NCI-H2196 (cell line): ENCODE results near the gene ROR2.

ENCODE experiments used
- DNase-seq: peaks from one replicate; lab custom pipeline; 2025; ENCODE audit not compliant: unreplicated experiment; lab: John Stamatoyannopoulos, UW

Gene ROR2

DNA sequence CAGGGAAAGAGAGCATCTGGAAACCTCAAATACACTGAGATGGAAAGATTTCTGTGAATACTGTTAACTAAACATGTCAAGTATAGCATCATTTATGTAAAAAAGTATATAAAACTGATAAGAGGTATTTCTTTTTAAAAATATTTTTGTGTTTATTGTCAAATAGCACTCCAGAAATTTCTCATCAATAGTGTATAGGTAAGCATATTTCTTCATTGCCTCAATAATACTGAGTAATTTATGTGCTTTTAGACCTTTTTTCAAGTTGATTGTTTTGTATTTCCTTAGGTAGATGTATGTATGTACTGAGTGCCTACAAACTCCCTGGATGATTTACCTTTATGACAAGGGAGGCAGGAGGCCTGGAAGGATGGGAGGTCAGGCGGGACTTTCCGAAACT lies 196.3 kb downstream of the ROR2 start:
- no peak for DNase-seq

DNA sequence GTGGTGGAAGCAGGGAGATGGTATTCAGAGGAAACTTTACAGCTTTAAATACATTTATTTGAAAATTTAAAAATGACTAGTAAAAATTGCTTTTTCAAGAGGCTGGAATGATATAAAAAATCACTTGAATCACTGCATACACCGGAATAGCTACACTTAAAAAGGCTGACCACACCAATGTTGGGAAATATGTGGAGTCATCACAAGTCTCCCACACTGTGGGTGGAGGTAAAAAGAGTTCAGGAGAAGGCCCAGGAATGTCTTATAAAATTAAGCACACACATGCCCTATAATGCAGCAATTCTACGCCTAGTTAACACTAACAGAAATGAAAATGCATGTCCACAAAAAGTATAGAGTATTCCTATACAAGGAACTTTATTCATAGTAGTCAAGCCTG lies 198.1 kb downstream of the ROR2 start:
- no peak for DNase-seq

DNA sequence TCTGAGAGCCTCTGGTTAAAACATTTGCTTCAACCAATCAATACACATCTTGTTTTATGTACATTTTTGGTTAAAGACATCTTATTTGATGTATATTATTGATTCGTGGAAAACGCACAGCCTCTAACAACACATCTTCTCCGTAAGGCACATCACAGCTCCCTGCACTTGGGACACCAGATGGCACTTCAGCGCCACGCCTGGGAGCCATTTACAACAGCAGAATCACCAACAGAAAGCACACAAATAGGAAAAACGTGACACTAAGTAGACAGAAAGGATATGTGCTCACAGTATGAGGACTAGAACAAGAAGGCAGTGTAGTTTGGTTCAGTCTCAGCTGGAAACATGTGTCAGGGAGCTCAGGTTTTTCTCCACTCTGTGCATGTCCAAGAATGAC lies 199.7 kb downstream of the ROR2 start:
- no peak for DNase-seq

DNA sequence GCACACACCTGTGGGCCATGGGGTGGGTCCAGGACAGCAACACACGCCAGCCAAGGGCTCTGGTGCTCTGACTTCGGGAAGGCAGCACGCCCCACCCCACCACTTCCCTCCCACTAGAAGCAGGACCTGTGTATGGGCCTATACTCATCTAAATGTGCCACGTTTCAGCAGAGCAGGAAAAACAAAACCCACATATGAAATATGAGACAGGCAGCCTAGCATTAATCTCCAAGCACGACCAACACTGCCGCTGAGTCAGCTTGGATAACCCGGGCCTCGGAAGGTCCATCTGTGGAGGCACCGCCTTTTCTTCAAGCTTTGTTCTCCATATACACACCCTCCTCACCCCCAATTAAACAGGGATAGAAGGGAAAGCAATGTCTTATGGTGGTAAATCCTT lies 203.1 kb downstream of the ROR2 start:
- DNase-seq = no peak

DNA sequence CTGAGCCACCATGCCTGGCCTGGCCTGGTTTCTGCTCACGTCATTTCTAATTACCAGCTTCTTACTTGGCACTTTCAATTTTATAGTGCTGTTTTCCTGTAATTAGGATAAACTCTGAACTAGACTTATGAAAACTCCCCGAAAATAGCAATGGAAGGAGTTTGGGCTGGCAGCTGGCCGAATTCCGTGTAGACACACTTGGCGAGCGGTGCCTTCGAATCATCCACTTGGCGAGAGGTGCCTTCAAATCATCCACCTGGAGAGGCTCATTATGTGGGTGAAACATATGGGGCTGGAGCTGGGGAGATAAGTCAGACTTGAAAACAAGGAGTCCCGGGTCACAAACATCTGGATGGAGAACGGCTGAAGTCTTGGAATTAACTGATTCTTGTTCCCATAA lies 203.7 kb downstream of the ROR2 start:
- no peak for DNase-seq

DNA sequence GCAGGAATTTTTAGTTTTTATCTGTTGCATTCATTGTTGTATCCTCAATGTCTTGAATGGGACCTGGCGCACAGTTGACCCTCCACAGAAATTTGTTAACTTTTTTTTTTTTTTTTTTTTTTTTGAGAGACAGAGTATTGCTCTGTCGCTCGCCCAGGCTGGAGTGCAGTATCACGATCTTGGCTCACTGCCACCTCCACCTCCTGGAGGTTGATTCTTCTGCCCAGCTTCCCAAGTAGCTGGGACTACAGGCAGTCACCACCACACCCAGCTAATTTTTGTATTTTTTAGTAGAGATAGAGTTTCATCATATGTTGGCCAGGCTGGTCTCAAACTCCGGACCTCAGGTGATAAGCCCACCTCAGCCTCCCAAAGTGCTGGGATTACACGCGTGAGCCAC lies 205.9 kb downstream of the ROR2 start:
- DNase-seq = no peak

DNA sequence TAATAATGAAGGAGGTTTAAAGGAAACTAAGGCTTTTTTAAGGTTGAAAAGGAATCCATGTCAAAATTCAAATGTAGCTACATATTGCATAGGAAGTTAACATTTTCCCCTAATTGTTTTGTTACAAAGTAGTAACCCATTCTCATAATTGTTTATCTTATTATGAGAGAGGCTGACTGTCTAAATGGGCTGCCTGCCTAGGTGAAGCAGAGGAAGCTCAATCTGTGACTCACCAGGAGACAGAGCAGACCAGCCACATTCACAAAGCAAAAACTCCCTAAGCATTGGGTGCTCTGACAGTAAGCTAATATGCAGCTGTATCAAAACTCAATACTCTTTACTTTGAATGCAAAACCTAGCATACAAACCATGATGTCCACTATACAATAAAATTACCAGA lies 208.5 kb downstream of the ROR2 start:
- DNase-seq = no peak

DNA sequence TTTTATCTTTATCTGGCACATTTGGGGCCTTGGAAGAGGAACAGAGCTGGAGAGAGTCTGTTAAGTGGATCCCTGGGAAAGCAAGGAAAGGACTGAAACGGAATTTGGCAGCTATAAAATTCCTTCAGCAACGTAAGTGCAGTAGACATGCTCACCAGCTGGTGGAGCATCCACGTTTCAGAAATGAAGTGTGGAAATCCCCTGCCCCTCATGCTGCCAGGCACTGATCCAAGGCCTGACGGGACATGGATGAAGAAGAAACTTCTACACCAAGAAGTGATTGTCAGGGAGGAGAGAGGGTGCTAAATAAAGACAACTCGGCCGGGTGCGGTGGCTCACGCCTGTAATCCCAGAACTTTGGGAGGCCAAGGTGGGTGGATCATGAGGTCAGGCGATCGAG lies 209.3 kb downstream of the ROR2 start:
- DNase-seq = no peak

DNA sequence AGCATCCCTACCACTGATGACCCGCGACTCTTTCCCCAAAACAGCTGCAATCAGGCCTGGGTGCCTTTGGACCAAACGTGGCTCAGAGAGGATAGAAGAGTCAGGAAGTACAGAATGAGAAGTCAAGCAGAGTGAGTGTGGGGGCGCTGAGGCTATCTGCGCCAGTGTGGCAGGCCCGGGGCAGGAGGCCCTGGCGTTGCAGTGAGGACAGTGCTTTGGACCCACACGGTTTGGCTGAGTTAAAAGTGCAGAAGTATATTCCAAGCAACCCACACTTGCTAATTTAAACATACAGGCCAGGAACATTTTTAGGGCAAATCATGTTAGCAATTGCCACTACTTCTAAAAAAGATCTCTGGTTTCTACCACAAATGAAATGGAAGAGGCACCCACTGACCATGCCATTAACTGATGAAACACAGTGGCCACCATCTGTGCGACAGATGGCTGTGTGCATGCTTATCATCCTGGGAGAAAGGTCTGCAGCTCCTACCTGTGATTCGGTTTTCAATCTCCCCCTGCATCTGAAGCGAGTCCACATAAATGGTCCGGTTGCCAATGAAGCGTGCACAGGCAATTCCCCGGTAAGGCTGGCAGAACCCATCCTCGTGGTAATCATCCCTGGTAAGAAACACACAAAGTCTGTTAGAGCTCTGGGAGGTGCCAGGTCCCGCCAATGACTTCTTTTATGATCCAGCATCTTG lies 213.0 kb downstream of the ROR2 start:
- DNase-seq = no peak

DNA sequence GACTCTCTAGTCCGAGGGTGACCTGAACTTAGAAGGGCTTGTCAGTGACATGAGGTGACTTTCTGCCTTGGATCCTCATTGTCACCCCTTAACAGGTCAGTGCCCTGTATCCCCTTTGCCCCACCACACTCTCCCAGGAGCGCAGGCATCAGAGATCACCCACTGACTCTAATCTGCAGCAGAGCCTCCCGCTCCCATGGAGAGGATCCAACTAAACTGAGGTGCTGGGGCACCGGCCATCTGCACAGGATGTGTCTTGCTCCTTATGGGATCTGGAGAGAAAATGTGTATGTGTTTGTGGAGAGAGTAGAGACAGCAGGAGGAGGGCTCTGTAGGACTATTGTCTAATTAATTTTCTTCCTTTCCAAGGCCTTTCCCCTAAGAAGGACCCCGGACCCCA lies 213.7 kb downstream of the ROR2 start:
- no peak for DNase-seq

DNA sequence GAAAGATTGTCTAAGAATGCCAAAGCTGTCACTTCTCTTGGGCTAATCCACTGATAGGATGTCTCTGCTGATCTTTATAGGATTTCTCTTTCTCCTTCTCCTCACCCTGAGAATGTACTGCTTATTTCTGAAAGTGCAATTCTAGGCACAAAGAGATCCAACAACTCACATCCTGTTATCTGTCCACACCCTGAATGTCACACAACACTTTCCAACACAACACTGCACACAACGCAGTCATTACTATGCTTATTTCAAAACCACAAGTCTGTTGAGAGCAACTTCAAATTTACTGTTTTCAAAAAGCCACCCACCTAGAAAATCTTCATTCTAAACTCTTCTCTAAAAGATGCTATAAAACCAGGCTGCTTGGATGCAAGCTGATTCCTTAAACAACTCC lies 215.0 kb downstream of the ROR2 start:
- no peak for DNase-seq

DNA sequence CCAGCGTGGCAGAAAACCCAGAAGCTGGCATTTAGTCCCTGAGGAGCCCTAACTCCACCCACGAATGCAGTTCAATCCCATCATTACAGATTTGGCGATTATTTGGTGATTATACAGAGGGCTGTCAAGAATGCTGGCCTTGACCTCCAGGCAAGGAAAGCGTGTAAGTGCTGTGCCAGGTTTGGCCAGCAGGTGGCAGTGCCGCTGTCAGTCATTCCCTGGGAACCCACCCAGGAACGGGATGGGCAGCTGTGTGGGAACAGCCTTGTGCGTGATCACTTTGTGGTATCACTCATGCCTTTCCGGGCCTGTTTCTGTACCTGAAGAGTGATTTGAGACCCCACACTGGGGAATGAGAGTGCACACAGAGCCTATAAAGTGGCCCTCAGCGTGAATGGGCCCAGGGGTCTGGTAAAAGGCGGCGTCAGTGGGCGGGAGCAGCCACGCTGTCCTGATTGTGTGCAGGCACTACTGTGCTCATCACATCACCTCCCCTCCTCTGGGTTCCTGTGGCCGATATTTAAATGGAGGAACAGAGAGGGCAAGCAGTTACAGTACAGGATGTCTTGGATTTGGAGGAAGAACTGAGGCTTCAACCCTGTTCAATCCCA lies 215.6 kb downstream of the ROR2 start:
- peak; percentile 34 for DNase-seq

DNA sequence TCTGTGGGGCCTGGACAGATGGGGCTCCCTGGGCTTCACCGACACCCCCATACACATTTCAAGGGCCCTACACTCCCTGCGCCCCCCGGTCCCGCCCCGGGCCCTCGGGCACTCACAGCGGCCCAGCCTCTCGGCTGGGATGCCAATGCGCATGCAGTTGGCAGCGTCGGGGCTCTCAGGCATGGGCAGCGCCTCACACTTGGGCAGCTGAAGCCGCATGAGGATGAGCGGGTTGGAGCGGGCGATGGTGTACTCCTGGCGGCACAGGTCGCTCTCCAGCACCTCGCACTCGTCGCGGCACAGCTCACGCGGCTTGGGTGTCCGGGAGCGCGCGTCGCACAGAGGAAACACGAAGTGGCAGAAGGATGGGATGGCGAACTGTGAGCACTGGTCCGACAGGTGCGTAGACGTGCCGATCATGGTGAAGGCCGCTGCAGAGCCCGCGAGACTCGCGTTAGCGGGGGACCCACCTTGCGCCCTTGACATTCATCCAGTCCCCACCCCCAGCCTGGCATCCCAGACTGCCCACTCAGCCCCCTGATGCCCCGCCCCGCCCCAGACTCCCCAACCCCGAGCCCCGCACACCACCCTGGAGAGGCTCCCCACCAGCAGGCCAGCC lies 216.9 kb downstream of the ROR2 start:
- DNase-seq = no peak

DNA sequence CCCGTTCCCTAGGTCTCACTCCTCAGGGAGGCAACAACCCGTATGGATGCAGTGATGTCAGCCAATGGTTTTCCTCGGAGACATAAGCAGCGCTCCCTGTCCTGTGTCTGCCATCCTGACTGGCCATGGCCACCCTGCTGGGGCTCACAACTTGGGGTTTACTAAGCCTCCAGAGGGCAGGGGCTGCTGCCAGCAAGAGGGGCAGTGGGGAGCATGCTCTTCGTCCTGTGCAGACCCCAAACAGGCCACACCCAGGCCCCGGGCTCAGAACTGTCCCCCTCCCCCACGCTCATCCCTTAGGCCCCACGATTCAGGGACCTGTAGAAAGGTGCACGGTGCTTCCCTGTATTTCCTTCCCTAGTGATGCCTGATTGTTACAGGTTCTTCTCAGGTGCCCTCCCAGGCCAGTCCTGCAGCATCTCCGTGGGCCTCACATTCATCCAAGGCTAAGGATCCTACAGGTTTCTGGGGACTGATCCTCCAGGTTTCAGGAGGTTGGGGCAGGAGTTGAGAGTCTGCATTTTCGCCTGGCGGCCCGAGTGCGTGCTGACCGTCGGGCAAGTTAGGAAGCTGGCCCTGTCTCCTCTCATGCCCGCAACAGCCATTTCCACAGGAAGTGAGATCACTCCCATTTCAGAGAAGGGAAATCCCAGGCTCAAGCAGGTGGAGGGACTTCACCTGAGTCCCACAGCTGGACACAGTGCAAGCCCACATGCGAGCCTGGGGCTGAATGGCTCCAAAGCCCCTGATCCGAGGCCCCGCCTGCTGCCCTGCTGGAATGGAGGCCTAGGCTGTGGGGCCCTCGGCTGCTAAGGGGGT lies 217.6 kb downstream of the ROR2 start:
- no peak for DNase-seq

DNA sequence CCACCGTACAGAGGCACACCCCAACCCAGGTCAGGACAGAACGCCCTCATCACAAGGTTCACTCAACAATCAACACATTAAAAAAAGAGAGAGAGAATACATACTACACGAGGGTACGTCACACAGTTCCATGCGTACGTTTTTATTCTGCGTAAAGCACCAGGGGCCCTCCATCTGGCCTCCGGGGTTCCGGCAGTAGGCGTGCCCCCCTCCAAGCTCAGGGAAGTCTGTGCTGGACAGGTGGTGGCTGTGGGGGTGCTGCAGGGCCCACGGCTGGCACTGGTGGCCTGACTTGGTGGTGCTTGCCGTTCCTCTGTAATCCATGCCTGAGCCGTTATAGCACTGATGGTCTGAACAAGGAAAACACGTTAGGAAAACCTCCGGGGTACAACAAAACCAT lies 219.2 kb downstream of the ROR2 start:
- DNase-seq = no peak

DNA sequence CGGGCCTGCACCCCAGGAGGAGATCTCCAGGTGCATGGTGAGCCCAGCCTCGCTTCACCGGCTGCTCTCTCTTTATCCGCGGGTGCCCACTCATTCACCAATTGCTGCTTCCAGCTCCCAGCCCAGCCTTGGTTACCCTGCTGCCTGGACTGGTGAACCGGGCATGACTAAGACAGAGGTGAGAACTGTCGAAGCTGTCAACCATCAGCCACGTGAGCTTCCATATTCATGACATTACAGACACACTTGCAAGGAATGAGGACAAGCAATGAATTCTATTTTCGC lies 220.5 kb downstream of the ROR2 start:
- no peak for DNase-seq

DNA sequence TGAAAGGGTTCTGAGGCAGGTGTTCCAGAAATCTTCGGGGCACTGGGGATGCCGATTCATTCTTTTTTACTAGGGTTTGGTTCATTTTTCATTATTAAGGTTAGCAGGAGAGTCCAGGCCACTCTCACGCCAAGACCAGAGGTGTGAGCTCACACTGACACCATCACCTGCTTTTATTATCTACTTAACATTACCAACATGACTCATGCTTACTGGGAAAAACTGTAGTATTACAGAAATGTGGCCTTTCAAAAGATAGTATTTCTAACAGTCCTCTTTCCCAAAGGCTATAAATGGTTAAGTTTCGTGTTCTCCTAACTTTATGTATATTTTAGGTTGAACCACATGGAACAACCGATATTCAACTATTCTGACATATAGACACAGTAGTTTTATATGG lies 222.1 kb downstream of the ROR2 start:
- DNase-seq = no peak

DNA sequence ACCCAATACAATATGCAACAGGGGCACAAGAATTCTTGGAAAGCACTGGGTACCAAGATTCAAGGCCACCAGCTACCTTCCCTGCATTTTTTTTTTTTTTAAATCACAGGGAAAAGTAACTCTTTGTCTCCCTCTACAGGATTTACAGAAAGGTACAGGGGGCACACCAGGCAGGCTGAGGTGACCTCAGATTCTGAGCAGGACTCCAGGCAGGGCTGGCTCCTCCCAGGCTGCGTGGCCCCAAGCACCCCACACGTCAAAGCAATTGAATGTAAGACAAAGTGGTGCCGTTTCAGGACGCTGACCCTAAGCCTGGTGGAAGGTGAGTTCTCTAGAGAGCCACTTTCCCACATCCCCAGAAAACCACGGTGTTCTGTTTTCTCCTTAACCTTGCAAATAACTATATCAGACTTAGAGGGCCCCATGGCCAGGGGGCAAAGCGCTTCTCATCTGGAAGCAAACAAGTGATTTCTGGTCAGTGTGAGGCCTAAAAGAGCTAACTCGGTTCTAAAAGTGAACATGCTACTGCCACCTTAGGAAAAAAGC lies 222.6 kb downstream of the ROR2 start:
- DNase-seq = peak; percentile 24

DNA sequence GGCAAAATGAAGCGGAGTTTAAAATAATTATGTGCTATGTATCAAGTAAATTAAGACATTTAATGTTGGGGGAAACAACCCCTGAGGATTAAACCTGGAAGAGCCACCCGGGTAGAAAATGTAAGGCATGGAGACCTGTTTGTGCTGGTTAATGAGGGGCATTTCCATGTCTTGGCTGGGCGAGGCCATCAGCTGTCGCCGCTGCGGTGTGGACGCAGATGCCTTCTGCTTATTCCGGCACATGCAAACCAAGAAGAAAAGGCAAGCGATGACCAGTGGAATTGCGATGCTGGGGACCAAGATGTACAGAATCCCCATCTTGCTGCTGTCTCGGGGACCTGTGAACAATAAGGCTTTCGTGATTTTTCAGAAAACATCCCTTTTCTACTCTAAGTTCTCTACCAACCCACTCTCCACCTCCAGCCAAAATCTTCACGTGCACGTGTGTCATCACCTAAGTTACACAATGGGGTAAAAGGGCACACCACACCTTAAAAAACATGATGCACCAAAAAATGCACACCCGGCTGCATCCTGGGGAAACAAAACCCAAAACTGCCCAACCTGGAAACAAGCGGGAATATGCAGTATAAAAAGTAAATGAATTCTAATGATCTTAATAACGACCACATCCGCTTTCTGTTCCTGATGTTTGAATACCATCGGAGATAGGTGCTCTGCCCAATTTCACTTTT lies 223.5 kb downstream of the ROR2 start:
- DNase-seq = no peak

DNA sequence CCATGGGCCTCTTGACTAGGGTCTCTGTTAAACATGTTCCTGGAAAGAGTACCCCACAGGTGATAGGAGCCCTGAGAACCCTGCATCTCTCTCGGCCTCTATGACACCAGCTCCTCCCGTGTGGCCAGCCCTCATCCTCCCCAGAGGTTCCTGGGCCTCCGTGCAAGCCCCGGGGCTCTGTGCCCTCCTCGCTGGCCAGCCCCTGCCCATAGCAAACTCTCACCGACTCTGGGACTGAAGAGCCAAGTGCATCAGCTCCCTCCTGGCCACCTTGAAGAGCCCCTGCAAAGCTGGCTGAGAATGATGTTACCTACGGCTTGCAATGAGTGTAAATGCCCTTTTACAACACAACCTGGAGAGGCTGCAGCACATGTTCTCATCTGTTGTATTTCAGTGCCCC lies 224.4 kb downstream of the ROR2 start:
- no peak for DNase-seq
